DND-41 (cell line): ENCODE results near the gene PDGFRB.

Experiments used
- CTCF ChIP-seq: IDR thresholded peaks from 2 replicates; pipeline ENCODE4 v1.5.1; 2012; ENCODE audit warnings: borderline replicate concordance, low read length, moderate library complexity, mild to moderate bottlenecking; ENCODE audit not compliant: poor library complexity, severe bottlenecking; ENCODE audit errors: extremely low read depth
- EZH2 ChIP-seq: IDR thresholded peaks from 3 replicates; pipeline ENCODE4 v1.6.1; 2012; ENCODE audit warnings: borderline replicate concordance, low read depth, mild to moderate bottlenecking, moderate library complexity, low read length, inconsistent platforms; ENCODE audit not compliant: severe bottlenecking

- TF ChIP-seq CTCF (no peak), EZH2 (no peak)
Measured at GRCh38 chr5:150153483-150153882, 2.2 kb downstream of the PDGFRB start.
